ENCODE measurements around the gene EXOC3L4. TPM values are rescaled to one million over a fixed set of nuclear protein-coding genes. Genes with fewer than 3 reads are reported as not detected.

Gene EXOC3L4
- total and polyA plus RNA-seq, 2 donors (not counting 1 experiment from before 2014, with no cell fraction given), result 0.39 to 0.50 TPM

DNA sequence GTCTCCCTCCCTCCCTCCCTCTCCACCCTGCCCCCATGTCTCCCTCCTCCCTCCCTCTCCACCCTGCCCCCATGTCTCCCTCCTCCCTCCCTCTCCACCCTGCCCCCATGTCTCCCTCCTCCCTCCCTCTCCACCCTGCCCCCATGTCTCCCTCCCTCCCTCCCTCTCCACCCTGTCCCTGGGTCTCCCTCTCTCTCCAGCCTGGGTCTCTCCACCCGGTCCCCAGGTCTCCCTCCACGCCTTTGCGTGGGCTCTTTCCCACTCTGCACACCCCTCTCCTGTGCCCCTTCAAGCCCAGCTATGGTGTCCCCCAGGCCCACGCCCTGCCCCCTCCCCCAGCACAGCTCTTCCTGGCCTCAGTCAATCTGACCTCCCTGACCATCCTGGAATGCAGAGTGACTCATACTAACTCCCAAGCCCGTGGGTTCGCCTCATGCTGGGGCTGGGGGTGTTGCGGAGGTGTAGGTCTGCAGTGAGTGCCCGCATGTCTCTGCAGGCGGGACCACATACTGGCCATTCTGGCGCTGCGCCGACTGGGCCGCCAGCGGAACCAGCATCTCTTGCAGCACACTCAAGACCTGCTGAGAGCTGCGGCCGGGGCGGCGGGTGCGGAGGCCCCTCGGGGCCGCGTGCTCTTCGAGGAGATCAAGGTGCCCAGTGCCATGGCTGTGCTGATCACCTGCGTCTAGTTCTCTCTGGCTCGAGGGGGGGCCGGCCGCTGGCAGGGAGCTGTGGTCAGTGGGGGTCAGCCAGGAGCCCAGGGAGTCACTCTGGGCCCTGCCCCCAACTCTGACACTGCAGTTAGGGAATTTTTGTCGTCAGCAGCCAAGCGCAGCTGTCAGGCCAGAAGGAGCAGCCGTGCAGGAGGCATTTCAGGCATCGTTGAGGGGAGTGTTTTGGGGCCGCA, 15.3 kb downstream of the EXOC3L4 start:
- peak overlapping the region; percentile 73 for H3K4me2 ChIP-seq (ENCODE audit: extremely low read depth, insufficient read depth, low read length)
- TF ChIP-seq CTCF (conservative IDR thresholded peaks at IDR 0.05 in 1 of 2, IDR thresholded peaks at IDR 0.05 in 1 of 2; ENCODE audit: low read depth in 1 of 2, low read length in 2 of 2) (no peak), EZH2 (IDR thresholded peaks at IDR 0.05; ENCODE audit: low read length, missing control alignments) (no peak)
- H3K4me1 ChIP-seq (ENCODE audit: control insufficient read depth, extremely low read depth, insufficient read depth, low read length), result peaks cover 26% of the 10 kb centered on the region
- H3K9me3 ChIP-seq (ENCODE audit: control insufficient read depth, insufficient read depth, low read depth, low read length), result no peaks in the 10 kb centered on the region
- peak overlapping the region; percentile 95 for H3K27ac ChIP-seq (ENCODE audit: insufficient read depth, low read length)
- no peaks in the 10 kb centered on the region for H3K36me3 ChIP-seq (ENCODE audit: control insufficient read depth, insufficient read depth, low read length)
- peak; percentile 81 to 86 for DNase-seq (ENCODE audit: low read depth in 2 of 2)
- peak overlapping the region; percentile 78 for H3K9ac ChIP-seq (ENCODE audit: insufficient read depth, low read length)
- H3K27me3 ChIP-seq (ENCODE audit: control insufficient read depth, insufficient read depth, low read length), result peaks cover under 1% of the 10 kb centered on the region
- H2AFZ ChIP-seq (ENCODE audit: low read length), result no peak overlapping the region
- peak overlapping the region in 1 of 4 experiments; percentile 1 for H3K4me3 ChIP-seq (replicated peaks in 1 of 4; ENCODE audit: control extremely low read depth in 1 of 4, insufficient read depth in 1 of 4, low read depth in 3 of 4, low read length in 4 of 4)
- no peaks in the 10 kb centered on the region for H3K79me2 ChIP-seq (ENCODE audit: control insufficient read depth, insufficient read depth, low read length)
- H4K20me1 ChIP-seq (ENCODE audit: control insufficient read depth, extremely low read depth, insufficient read depth, low read length), result no peaks in the 10 kb centered on the region

DNA sequence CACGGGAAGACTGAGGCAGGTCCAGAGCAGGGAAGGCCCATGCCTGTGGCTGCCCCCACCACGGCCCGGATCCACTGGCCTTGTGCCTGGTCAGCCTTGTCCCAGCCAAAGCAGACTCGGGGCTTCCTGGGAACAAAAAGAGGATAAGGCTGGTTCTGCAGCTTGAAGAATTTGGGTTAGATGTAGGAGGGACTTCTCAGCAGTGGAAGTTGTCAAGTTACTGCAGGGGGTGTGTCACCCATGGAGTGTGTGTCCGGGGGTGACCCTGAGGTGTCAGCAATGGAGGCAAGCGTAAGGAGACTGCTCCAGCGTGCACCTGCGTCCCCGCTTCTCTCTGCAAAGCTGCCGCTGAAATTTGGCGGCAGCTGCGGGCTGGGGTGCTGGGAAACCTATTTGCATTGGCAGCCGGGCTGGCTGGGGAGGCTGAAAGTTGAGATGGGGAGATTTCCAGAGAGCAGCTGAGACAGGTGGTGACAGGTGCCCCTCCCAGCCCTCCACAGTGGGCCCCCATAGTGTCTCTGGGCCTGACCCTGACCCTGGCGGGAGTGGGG, 16.2 kb downstream of the EXOC3L4 start:
- no peaks in the 10 kb centered on the region for H3K79me2 ChIP-seq (ENCODE audit: control insufficient read depth, insufficient read depth, low read length)
- TF ChIP-seq EZH2 (IDR thresholded peaks at IDR 0.05; ENCODE audit: low read length, missing control alignments) (no peak), CTCF (conservative IDR thresholded peaks at IDR 0.05 in 1 of 2, IDR thresholded peaks at IDR 0.05 in 1 of 2; ENCODE audit: low read depth in 1 of 2, low read length in 2 of 2) (no peak)
- no peaks in the 10 kb centered on the region for H4K20me1 ChIP-seq (ENCODE audit: control insufficient read depth, extremely low read depth, insufficient read depth, low read length)
- peak overlapping the region; percentile 73 for H3K4me2 ChIP-seq (ENCODE audit: extremely low read depth, insufficient read depth, low read length)
- H2AFZ ChIP-seq (ENCODE audit: low read length), result no peak overlapping the region
- H3K27ac ChIP-seq (ENCODE audit: insufficient read depth, low read length), result peak overlapping the region; percentile 95
- no peak overlapping the region for H3K4me3 ChIP-seq (replicated peaks in 1 of 4; ENCODE audit: control extremely low read depth in 1 of 4, insufficient read depth in 1 of 4, low read depth in 3 of 4, low read length in 4 of 4)
- peak in 1 of 2 donors; percentile 52 for DNase-seq (ENCODE audit: low read depth in 2 of 2)
- H3K27me3 ChIP-seq (ENCODE audit: control insufficient read depth, insufficient read depth, low read length), result no peaks in the 10 kb centered on the region
- H3K4me1 ChIP-seq (ENCODE audit: control insufficient read depth, extremely low read depth, insufficient read depth, low read length), result peaks cover 23% of the 10 kb centered on the region
- H3K9ac ChIP-seq (ENCODE audit: insufficient read depth, low read length), result peak overlapping the region; percentile 63
- no peaks in the 10 kb centered on the region for H3K9me3 ChIP-seq (ENCODE audit: control insufficient read depth, insufficient read depth, low read depth, low read length)
- no peaks in the 10 kb centered on the region for H3K36me3 ChIP-seq (ENCODE audit: control insufficient read depth, insufficient read depth, low read length)

DNA sequence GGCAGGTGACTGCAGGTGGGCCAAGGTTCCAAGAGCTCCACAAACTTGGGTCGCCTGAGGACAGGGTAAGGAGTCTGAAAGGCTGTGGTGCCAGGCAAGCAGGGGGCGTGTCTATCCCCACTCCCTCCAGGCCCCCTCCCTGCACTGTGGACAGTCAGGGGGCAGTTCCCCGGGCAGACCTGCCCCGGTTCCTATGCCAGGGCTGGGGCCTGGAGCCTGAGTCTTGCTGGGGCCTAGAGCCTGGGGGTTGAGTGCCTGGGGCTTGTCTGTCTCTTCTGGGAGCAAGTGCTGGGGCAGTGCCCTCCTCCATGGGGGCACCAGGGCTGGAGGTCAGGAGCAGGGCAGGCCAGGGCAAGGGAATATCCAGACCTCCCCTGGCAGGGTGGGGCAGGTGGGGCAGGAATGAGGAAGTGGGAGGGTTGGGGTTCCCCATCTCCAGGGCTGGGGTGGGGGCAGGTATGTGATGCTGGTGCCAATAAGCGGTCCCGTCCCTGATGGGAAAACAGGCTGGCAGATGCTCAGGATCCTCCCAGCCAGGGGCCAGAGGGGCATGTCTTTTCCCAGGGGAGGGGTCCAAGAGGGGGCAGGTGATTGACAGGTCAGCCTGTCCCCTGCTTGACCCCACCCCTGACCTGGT, 16.8 kb downstream of the EXOC3L4 start:
- H3K27ac ChIP-seq (ENCODE audit: insufficient read depth, low read length), result peak overlapping the region; percentile 95
- H4K20me1 ChIP-seq (ENCODE audit: control insufficient read depth, extremely low read depth, insufficient read depth, low read length), result no peaks in the 10 kb centered on the region
- peaks cover 23% of the 10 kb centered on the region for H3K4me1 ChIP-seq (ENCODE audit: control insufficient read depth, extremely low read depth, insufficient read depth, low read length)
- no peak overlapping the region for H3K9ac ChIP-seq (ENCODE audit: insufficient read depth, low read length)
- no peaks in the 10 kb centered on the region for H3K79me2 ChIP-seq (ENCODE audit: control insufficient read depth, insufficient read depth, low read length)
- no peaks in the 10 kb centered on the region for H3K36me3 ChIP-seq (ENCODE audit: control insufficient read depth, insufficient read depth, low read length)
- H3K4me3 ChIP-seq (replicated peaks in 1 of 4; ENCODE audit: control extremely low read depth in 1 of 4, insufficient read depth in 1 of 4, low read depth in 3 of 4, low read length in 4 of 4), result no peak overlapping the region
- no peak for TF ChIP-seq CTCF (conservative IDR thresholded peaks at IDR 0.05 in 1 of 2, IDR thresholded peaks at IDR 0.05 in 1 of 2; ENCODE audit: low read depth in 1 of 2, low read length in 2 of 2)
- no peak for TF ChIP-seq EZH2 (IDR thresholded peaks at IDR 0.05; ENCODE audit: low read length, missing control alignments)
- no peak overlapping the region for H3K4me2 ChIP-seq (ENCODE audit: extremely low read depth, insufficient read depth, low read length)
- H3K27me3 ChIP-seq (ENCODE audit: control insufficient read depth, insufficient read depth, low read length), result no peaks in the 10 kb centered on the region
- H3K9me3 ChIP-seq (ENCODE audit: control insufficient read depth, insufficient read depth, low read depth, low read length), result no peaks in the 10 kb centered on the region
- no peak for DNase-seq (ENCODE audit: low read depth in 2 of 2)
- no peak overlapping the region for H2AFZ ChIP-seq (ENCODE audit: low read length)
